Measurements from ENCODE around the gene SNAI1. TPM values are rescaled to one million over a fixed set of nuclear protein-coding genes. Genes with fewer than 3 reads are reported as not detected.

SNAI1 gene
- total RNA-seq, 1 donor from 2014 or later: 26.4 TPM

DNA sequence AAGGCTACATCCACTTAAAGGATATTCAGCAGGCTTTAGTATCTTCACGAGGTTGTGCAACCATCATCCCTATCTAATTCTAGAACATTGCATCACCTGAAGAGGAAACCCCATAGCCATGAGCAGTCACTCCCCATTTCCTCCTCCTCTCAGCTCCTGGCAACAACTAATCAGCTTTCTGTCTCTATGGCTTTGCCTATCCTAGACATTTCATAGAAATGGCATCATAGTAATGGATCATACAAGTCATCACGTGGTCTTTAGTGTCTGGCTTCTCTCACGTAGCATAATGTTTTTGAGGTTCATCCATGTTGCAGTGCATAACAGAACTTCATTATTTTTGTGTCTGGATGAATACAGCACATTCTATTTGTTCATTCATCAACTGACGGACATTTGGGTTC, 20.5 kb downstream of the SNAI1 start:
- peaks cover 23% of the 10 kb centered on the region for H3K4me1 Mint-ChIP-seq (ENCODE audit: unreplicated experiment)

DNA sequence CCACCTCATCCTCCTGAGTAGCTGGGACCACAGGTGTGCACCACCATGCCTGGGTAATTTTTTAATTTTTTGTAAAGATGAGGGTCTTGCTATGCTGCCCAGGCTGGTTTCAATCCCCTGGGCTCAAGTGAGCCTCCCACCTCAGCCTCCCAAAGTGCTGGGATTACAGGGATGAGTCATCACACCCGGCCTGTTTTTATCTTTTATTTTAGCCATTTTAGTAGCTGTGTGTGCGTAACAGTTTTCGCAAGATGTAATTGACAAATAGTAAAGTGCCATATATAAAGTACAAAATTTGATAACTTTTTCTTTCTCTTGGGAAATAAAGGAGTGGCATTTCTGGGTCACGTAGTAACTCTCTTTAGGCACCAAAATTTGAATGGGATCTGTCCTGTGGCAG, 21.4 kb downstream of the SNAI1 start:
- no peak for DNase-seq (ENCODE audit: low spot score)
- Mint-ChIP-seq H3K27ac (ENCODE audit: unreplicated experiment) (no peak overlapping the region), H3K9me3 (ENCODE audit: unreplicated experiment) (no peaks in the 10 kb centered on the region), H3K4me1 (ENCODE audit: unreplicated experiment) (peaks cover 23% of the 10 kb centered on the region), H3K4me3 (ENCODE audit: unreplicated experiment) (no peak overlapping the region), H3K27me3 (ENCODE audit: unreplicated experiment) (no peaks in the 10 kb centered on the region), H3K36me3 (ENCODE audit: low read depth, unreplicated experiment) (no peaks in the 10 kb centered on the region)
- TF ChIP-seq, protein P1, sequence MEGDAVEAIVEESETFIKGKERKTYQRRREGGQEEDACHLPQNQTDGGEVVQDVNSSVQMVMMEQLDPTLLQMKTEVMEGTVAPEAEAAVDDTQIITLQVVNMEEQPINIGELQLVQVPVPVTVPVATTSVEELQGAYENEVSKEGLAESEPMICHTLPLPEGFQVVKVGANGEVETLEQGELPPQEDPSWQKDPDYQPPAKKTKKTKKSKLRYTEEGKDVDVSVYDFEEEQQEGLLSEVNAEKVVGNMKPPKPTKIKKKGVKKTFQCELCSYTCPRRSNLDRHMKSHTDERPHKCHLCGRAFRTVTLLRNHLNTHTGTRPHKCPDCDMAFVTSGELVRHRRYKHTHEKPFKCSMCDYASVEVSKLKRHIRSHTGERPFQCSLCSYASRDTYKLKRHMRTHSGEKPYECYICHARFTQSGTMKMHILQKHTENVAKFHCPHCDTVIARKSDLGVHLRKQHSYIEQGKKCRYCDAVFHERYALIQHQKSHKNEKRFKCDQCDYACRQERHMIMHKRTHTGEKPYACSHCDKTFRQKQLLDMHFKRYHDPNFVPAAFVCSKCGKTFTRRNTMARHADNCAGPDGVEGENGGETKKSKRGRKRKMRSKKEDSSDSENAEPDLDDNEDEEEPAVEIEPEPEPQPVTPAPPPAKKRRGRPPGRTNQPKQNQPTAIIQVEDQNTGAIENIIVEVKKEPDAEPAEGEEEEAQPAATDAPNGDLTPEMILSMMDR (IDR thresholded peaks at IDR 0.05; ENCODE audit: unreplicated experiment): no peak

More for the DNA sequence above, 20.5 kb downstream of the SNAI1 start:
- Mint-ChIP-seq H3K27ac (ENCODE audit: unreplicated experiment) (peak overlapping the region; percentile 57), H3K4me3 (ENCODE audit: unreplicated experiment) (no peak overlapping the region), H3K27me3 (ENCODE audit: unreplicated experiment) (no peaks in the 10 kb centered on the region), H3K9me3 (ENCODE audit: unreplicated experiment) (no peaks in the 10 kb centered on the region), H3K36me3 (ENCODE audit: low read depth, unreplicated experiment) (no peaks in the 10 kb centered on the region)
- TF ChIP-seq, protein P1 (IDR thresholded peaks at IDR 0.05; ENCODE audit: unreplicated experiment): no peak
- DNase-seq (ENCODE audit: low spot score): no peak

DNA sequence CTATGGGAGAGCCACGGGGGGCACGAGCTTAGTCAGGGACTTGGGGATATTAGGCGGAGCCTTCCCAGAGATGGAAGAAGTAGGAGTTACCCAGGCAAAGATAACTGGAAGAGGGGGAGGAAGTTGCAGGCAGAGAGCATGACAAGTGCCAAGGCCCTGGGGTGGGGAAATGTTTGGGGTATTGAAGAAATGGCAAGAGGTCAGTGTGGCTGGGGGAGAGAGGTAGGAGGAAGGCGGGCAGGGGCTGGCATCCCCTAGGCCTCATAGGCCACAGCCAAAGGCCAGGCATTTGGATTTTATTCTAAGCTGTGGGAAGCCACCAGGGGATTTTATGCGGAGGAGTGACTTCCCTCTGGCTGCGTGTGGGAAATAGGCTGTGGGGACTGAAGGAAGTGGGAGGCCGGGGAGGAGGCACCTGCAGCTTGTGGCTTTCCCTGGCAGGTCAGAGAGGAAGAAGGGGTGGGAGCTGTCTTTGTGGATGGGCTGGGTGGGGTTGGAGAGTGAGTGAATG, 22.7 kb downstream of the SNAI1 start:
- Mint-ChIP-seq H3K27me3 (ENCODE audit: unreplicated experiment) (no peaks in the 10 kb centered on the region), H3K27ac (ENCODE audit: unreplicated experiment) (no peak overlapping the region), H3K9me3 (ENCODE audit: unreplicated experiment) (no peaks in the 10 kb centered on the region), H3K4me3 (ENCODE audit: unreplicated experiment) (no peak overlapping the region), H3K4me1 (ENCODE audit: unreplicated experiment) (peaks cover 26% of the 10 kb centered on the region), H3K36me3 (ENCODE audit: low read depth, unreplicated experiment) (no peaks in the 10 kb centered on the region)
- TF ChIP-seq, protein P1 (IDR thresholded peaks at IDR 0.05; ENCODE audit: unreplicated experiment): no peak
- no peak for DNase-seq (ENCODE audit: low spot score)

DNA sequence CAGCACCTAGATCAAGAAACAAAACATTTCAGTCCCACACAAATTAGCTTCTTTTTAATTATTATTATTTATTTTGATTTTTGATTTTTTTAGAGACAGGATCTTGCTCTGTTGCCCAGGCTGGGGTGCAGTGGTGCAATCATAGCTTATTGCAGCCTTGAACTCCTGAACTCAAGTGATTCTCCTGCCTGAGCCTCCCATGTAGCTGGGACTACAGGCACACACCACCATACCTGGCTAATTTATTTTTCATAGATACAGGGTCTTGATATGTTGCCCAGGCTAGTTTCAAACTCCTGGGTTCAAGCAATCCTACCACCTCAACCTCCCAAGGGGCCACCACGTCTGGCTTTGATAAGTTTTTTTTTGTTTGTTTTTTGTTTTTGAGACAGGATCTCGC, 24.6 kb downstream of the SNAI1 start:
- peak overlapping the region; percentile 30 for H3K27ac Mint-ChIP-seq (ENCODE audit: unreplicated experiment)
- DNase-seq (ENCODE audit: low spot score): no peak
- peaks cover 6% of the 10 kb centered on the region for H3K27me3 Mint-ChIP-seq (ENCODE audit: unreplicated experiment)
- H3K4me3 Mint-ChIP-seq (ENCODE audit: unreplicated experiment): no peak overlapping the region
- no peaks in the 10 kb centered on the region for H3K9me3 Mint-ChIP-seq (ENCODE audit: unreplicated experiment)
- no peaks in the 10 kb centered on the region for H3K36me3 Mint-ChIP-seq (ENCODE audit: low read depth, unreplicated experiment)
- TF ChIP-seq, protein P1 (IDR thresholded peaks at IDR 0.05; ENCODE audit: unreplicated experiment): no peak
- H3K4me1 Mint-ChIP-seq (ENCODE audit: unreplicated experiment): peaks cover 27% of the 10 kb centered on the region

DNA sequence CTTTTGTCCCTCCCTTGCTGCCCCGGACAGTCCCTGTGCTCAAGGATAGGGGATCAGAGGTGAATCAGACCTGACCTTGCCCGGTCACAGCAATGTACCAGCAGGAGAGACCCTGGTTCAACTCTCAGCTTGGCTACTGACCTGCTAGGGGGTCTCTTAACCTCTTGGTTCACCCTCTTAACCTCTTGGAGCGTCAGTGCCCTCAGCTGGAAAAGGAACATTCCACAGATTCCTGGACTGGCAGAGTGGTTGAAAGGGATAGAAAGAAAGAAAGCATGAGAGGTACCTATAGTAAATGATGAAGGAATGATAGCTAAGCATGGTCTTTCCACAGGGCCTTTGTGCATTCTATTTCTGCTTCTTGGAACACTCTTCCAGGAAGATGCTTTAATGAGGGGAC, 25.2 kb downstream of the SNAI1 start:
- no peak overlapping the region for H3K27ac Mint-ChIP-seq (ENCODE audit: unreplicated experiment)
- H3K4me1 Mint-ChIP-seq (ENCODE audit: unreplicated experiment): peaks cover 30% of the 10 kb centered on the region
- no peaks in the 10 kb centered on the region for H3K36me3 Mint-ChIP-seq (ENCODE audit: low read depth, unreplicated experiment)
- DNase-seq (ENCODE audit: low spot score): no peak
- TF ChIP-seq, protein P1 (IDR thresholded peaks at IDR 0.05; ENCODE audit: unreplicated experiment): no peak
- no peaks in the 10 kb centered on the region for H3K9me3 Mint-ChIP-seq (ENCODE audit: unreplicated experiment)
- H3K4me3 Mint-ChIP-seq (ENCODE audit: unreplicated experiment): no peak overlapping the region
- peaks cover 8% of the 10 kb centered on the region for H3K27me3 Mint-ChIP-seq (ENCODE audit: unreplicated experiment)
